Endothelial cell of umbilical vein (primary cell): Measurements from ENCODE around the gene UVRAG. TPM values are rescaled to one million over a fixed set of nuclear protein-coding genes. Genes with fewer than 3 reads are reported as not detected.

ENCODE experiments used
- BruUV-seq: library from RNA; stranded (reverse); fragments of 400-500 nt; replicated peaks from 2 replicates; lab custom pipeline; 2021; lab: Mats Ljungman, UMichigan
- CTCF ChIA-PET: fragments of 300-600, 350-600 bp; sonication (Branson Sonifier 250); formaldehyde crosslinking; loops from one replicate; lab custom pipeline; 2021; ENCODE audit warnings: antibody characterized with exemption, inconsistent platforms; lab: Charles Lee
- POLR2A ChIA-PET: fragments of 300-600, 350-600 bp; sonication (Branson Sonifier 250); formaldehyde crosslinking; loops from one replicate; lab custom pipeline; 2021; ENCODE audit warnings: antibody characterized with exemption, inconsistent platforms; lab: Charles Lee
- DNase-seq: peaks from one replicate; pipeline ENCODE4 v3.0.0-alpha.2; 2011; ENCODE audit warnings: low read depth, low spot score
- FAIRE-seq: peaks from 2 replicates; lab custom pipeline; 2011; peaks lifted over from hg19 to GRCh38; lab: Jason Lieb, UNC
- H2AFZ ChIP-seq: 2 replicates; pipeline ENCODE4 v1.6.0; 2012; ENCODE audit warnings: low read depth, low read length, control low read depth, inconsistent platforms
- H3K27ac ChIP-seq: 2 replicates; pipeline ENCODE4 v1.5.1; 2011; ENCODE audit warnings: low read depth, mild to moderate bottlenecking, control low read depth, low read length, moderate library complexity; ENCODE audit not compliant: insufficient read depth
- H3K27me3 ChIP-seq, 2 experiments: 2 replicates each; pipeline versions ENCODE4 v1.6.0 to v1.6.1; 2011; ENCODE audit warnings: low read length in 2 of 2, mixed read lengths in 1 of 2; ENCODE audit not compliant: control insufficient read depth in 2 of 2, insufficient read depth in 2 of 2
- H3K36me3 ChIP-seq, 2 experiments: 2 replicates in 1 of 2; 3 replicates in 1 of 2; pipeline ENCODE4 v1.5.1; 2011; ENCODE audit warnings: low read length in 2 of 2, mild to moderate bottlenecking in 1 of 2, moderate library complexity in 1 of 2; ENCODE audit not compliant: control insufficient read depth in 2 of 2, insufficient read depth in 2 of 2; ENCODE audit errors: extremely low read depth in 1 of 2
- H3K4me1 ChIP-seq: 3 replicates; pipeline ENCODE4 v1.5.1; 2011; ENCODE audit warnings: mild to moderate bottlenecking, low read length; ENCODE audit not compliant: control insufficient read depth, insufficient read depth; ENCODE audit errors: extremely low read depth
- H3K4me2 ChIP-seq: 2 replicates; pipeline ENCODE4 v1.6.1; 2011; ENCODE audit warnings: low read length, control low read depth, mixed read lengths; ENCODE audit not compliant: insufficient read depth
- H3K4me3 ChIP-seq, 3 experiments: fragments of 200-600 bp in 1 of 3; sonication (generic), shearing (Covaris generic) in 1 of 3; replicated peaks in 1 of 3; 2 replicates each; pipeline ENCODE4 v1.5.1; 2011 to 2016; ENCODE audit warnings: control low read depth in 3 of 3, low read length in 3 of 3, mild to moderate bottlenecking in 2 of 3, inconsistent platforms in 1 of 3, low read depth in 1 of 3, moderate library complexity in 1 of 3; ENCODE audit not compliant: insufficient read depth in 1 of 3
- H3K79me2 ChIP-seq: 2 replicates; pipeline ENCODE4 v1.6.0; 2012; ENCODE audit warnings: low read length, inconsistent platforms; ENCODE audit not compliant: control insufficient read depth, insufficient read depth
- H3K9ac ChIP-seq: replicated peaks from 2 replicates; pipeline ENCODE3; 2011; ENCODE audit warnings: low read length, control low read depth; ENCODE audit not compliant: insufficient read depth; ENCODE audit errors: extremely low read depth
- H3K9me1 ChIP-seq: replicated peaks from 3 replicates; pipeline ENCODE4 v1.6.0; 2011; ENCODE audit warnings: mild to moderate bottlenecking, low read length; ENCODE audit not compliant: control insufficient read depth, insufficient read depth; ENCODE audit errors: extremely low read depth
- H3K9me3 ChIP-seq: replicated peaks from 2 replicates; pipeline ENCODE4 v1.5.1; 2012; ENCODE audit warnings: low read length, inconsistent platforms; ENCODE audit not compliant: control insufficient read depth, insufficient read depth
- H4K20me1 ChIP-seq: replicated peaks from 2 replicates; pipeline ENCODE3; 2011; ENCODE audit warnings: mild to moderate bottlenecking, low read length; ENCODE audit not compliant: control insufficient read depth, insufficient read depth; ENCODE audit errors: extremely low read depth
- CTCF ChIP-seq, 2 donors: IDR thresholded peaks; 1 replicate in 1 of 2; 2 replicates in 1 of 2; pipeline ENCODE4 v1.5.1; 2011; ENCODE audit warnings: low read length in 2 of 2, mild to moderate bottlenecking in 2 of 2, moderate library complexity in 2 of 2, control low read depth in 1 of 2, inconsistent platforms in 1 of 2, low read depth in 1 of 2; ENCODE audit not compliant: insufficient read depth in 1 of 2; ENCODE audit errors: extremely low read depth in 1 of 2
- EZH2 ChIP-seq: IDR thresholded peaks from 2 replicates; pipeline ENCODE4 v1.6.1; 2012; ENCODE audit warnings: borderline replicate concordance, low read depth, mild to moderate bottlenecking, moderate library complexity, low read length, inconsistent platforms; ENCODE audit not compliant: severe bottlenecking
- FOS ChIP-seq: IDR thresholded peaks from 2 replicates; pipeline ENCODE4 v1.6.1; 2011; ENCODE audit warnings: mild to moderate bottlenecking, low read length, moderate library complexity, borderline replicate concordance; ENCODE audit not compliant: insufficient read depth
- GATA2 ChIP-seq: IDR thresholded peaks from 2 replicates; pipeline ENCODE4 v1.7.0; 2011; ENCODE audit warnings: low read depth, mild to moderate bottlenecking, moderate library complexity, mixed read lengths, low read length; ENCODE audit not compliant: insufficient read length, insufficient read depth
- JUN ChIP-seq: IDR thresholded peaks from 2 replicates; pipeline ENCODE4 v1.6.1; 2011; ENCODE audit warnings: borderline replicate concordance, low read depth; ENCODE audit not compliant: insufficient read length, insufficient read depth
- MAX ChIP-seq: IDR thresholded peaks from 2 replicates; pipeline ENCODE4 v1.6.1; 2011; ENCODE audit not compliant: insufficient read depth, insufficient read length
- MYC ChIP-seq: IDR thresholded peaks from one replicate; pipeline ENCODE4 v1.6.1; 2011; ENCODE audit warnings: mild to moderate bottlenecking, low read depth, low read length
- POLR2A ChIP-seq: IDR thresholded peaks from 2 replicates; pipeline ENCODE4 v1.6.1; 2012; ENCODE audit warnings: low read depth, mild to moderate bottlenecking, control low read depth, low read length
- POLR2AphosphoS5 ChIP-seq: IDR thresholded peaks from 2 replicates; pipeline ENCODE4 v1.6.1; 2012; ENCODE audit warnings: low read depth, mild to moderate bottlenecking, control low read depth, low read length, moderate library complexity; ENCODE audit not compliant: insufficient read depth
- dilution Hi-C: fragments of 300-500 bp; cut with MboI; formaldehyde crosslinking; loops from one replicate; pipeline ENCODE4 v1.15.0; 2019; ENCODE audit warnings: low sequenced_read_pairs; ENCODE audit not compliant: extremely low pct_ligation_motif_present
- intact Hi-C: fragments of 100-400 bp; cut with micrococcal nuclease; formaldehyde crosslinking; loops from one replicate; pipeline ENCODE4 v1.10.0; 2022
- polyA plus RNA-seq, 4 experiments: library from polyadenylated mRNA; depleted of rRNA in 3 of 4; stranded (reverse) in 3 of 4; unstranded in 1 of 4; fragments of >200 nt; gene quantifications; 2 replicates each; pipeline versions ENCODE4 v1.2.1 to v1.2.3, GENCODE V29; 2011 to 2012; ENCODE audit warnings: missing spikeins in 1 of 4
- total RNA-seq: library from RNA; stranded (reverse); gene quantifications from 2 replicates; pipeline ENCODE4 v1.2.3, GENCODE V29; 2021

UVRAG gene
- total and polyA plus RNA-seq, 2 donors (not counting 3 experiments of a cell fraction or from before 2014, with no cell fraction given): 21.2 to 65.6 TPM

GRCh38 chr11:75811485-75811884, 3.5 kb upstream of the UVRAG start:
- POLR2A ChIA-PET: no interaction called here
- H3K9me1 ChIP-seq: no peaks in the 10 kb centered on the region
- dilution Hi-C loops (no loop called here), intact Hi-C loops (loop anchor here (5.0 kb wide), 1 partner anchor 41 kb away; no protein-coding TSS in a partner anchor)
- H4K20me1 ChIP-seq: no peaks in the 10 kb centered on the region
- TF ChIP-seq POLR2A (no peak), JUN (no peak), POLR2AphosphoS5 (no peak), MYC (no peak), CTCF (IDR thresholded peaks at IDR 0.05; ENCODE audit: extremely low read depth in 1 of 2, insufficient read depth in 1 of 2, low read depth in 1 of 2, low read length in 2 of 2) (no peak), EZH2 (no peak), FOS (no peak), GATA2 (no peak), MAX (no peak)
- CTCF ChIA-PET: interaction anchor here (2.9 to 5.9 kb wide), 3 partner anchors 9 to 56 kb away, joined by 12 to 59 read pairs (median 55); no protein-coding TSS in a partner anchor
- no TSS peak for BruUV-seq
- H3K4me3 ChIP-seq: no peak overlapping the region
- H3K36me3 ChIP-seq: no peaks in the 10 kb centered on the region
- no peak overlapping the region for H3K9ac ChIP-seq
- no peaks in the 10 kb centered on the region for H3K9me3 ChIP-seq
- FAIRE-seq: no peak
- H3K4me2 ChIP-seq: no peak overlapping the region
- no peak overlapping the region for H2AFZ ChIP-seq
- no peak overlapping the region for H3K27ac ChIP-seq
- H3K4me1 ChIP-seq: peaks cover 20% of the 10 kb centered on the region
- no peak for DNase-seq
- no peaks in the 10 kb centered on the region for H3K27me3 ChIP-seq
- H3K79me2 ChIP-seq: peaks cover 13% of the 10 kb centered on the region
